ENCODE measurements around the gene ZBTB20. TPM values are rescaled to one million over a fixed set of nuclear protein-coding genes. Genes with fewer than 3 reads are reported as not detected.

ZBTB20 gene
- total RNA-seq, 1 donor from 2014 or later = 27.5 TPM

GRCh38 chr3:114967168-114967567 lies 179.9 kb downstream of the ZBTB20 start:
- Mint-ChIP-seq H3K9me3 (ENCODE audit: unreplicated experiment) (no peaks in the 10 kb centered on the region), H3K4me1 (ENCODE audit: low read depth, unreplicated experiment) (no peaks in the 10 kb centered on the region), H3K36me3 (ENCODE audit: unreplicated experiment) (no peaks in the 10 kb centered on the region), H3K4me3 (ENCODE audit: unreplicated experiment) (no peak overlapping the region), H3K27me3 (ENCODE audit: unreplicated experiment) (no peaks in the 10 kb centered on the region), H3K27ac (ENCODE audit: unreplicated experiment) (no peak overlapping the region)
- DNase-seq = no peak
- TF ChIP-seq CTCF (IDR thresholded peaks at IDR 0.05; ENCODE audit: partially characterized antibody, unreplicated experiment) = no peak

GRCh38 chr3:114962189-114962588 lies 184.9 kb downstream of the ZBTB20 start:
- no peak overlapping the region for H3K4me3 Mint-ChIP-seq (ENCODE audit: unreplicated experiment)
- H3K27me3 Mint-ChIP-seq (ENCODE audit: unreplicated experiment) = no peaks in the 10 kb centered on the region
- no peak overlapping the region for H3K27ac Mint-ChIP-seq (ENCODE audit: unreplicated experiment)
- no peak for TF ChIP-seq CTCF (IDR thresholded peaks at IDR 0.05; ENCODE audit: partially characterized antibody, unreplicated experiment)
- no peaks in the 10 kb centered on the region for H3K4me1 Mint-ChIP-seq (ENCODE audit: low read depth, unreplicated experiment)
- H3K36me3 Mint-ChIP-seq (ENCODE audit: unreplicated experiment) = no peaks in the 10 kb centered on the region
- no peak for DNase-seq
- no peaks in the 10 kb centered on the region for H3K9me3 Mint-ChIP-seq (ENCODE audit: unreplicated experiment)

GRCh38 chr3:114958930-114959329 lies 188.2 kb downstream of the ZBTB20 start:
- H3K27me3 Mint-ChIP-seq (ENCODE audit: unreplicated experiment) = no peaks in the 10 kb centered on the region
- no peak for TF ChIP-seq CTCF (IDR thresholded peaks at IDR 0.05; ENCODE audit: partially characterized antibody, unreplicated experiment)
- no peak overlapping the region for H3K4me3 Mint-ChIP-seq (ENCODE audit: unreplicated experiment)
- no peaks in the 10 kb centered on the region for H3K36me3 Mint-ChIP-seq (ENCODE audit: unreplicated experiment)
- no peaks in the 10 kb centered on the region for H3K9me3 Mint-ChIP-seq (ENCODE audit: unreplicated experiment)
- no peak for DNase-seq
- no peaks in the 10 kb centered on the region for H3K4me1 Mint-ChIP-seq (ENCODE audit: low read depth, unreplicated experiment)
- H3K27ac Mint-ChIP-seq (ENCODE audit: unreplicated experiment) = no peak overlapping the region

- H3K4me3 Mint-ChIP-seq (ENCODE audit: unreplicated experiment) = no peak overlapping the region
- TF ChIP-seq CTCF (IDR thresholded peaks at IDR 0.05; ENCODE audit: partially characterized antibody, unreplicated experiment) = no peak
- DNase-seq = no peak
- no peaks in the 10 kb centered on the region for H3K27me3 Mint-ChIP-seq (ENCODE audit: unreplicated experiment)
- no peaks in the 10 kb centered on the region for H3K9me3 Mint-ChIP-seq (ENCODE audit: unreplicated experiment)
- no peak overlapping the region for H3K27ac Mint-ChIP-seq (ENCODE audit: unreplicated experiment)
- H3K36me3 Mint-ChIP-seq (ENCODE audit: unreplicated experiment) = peaks cover 6% of the 10 kb centered on the region
- H3K4me1 Mint-ChIP-seq (ENCODE audit: low read depth, unreplicated experiment) = no peaks in the 10 kb centered on the region
Measured at GRCh38 chr3:114953800-114954199, 193.3 kb downstream of the ZBTB20 start.

GRCh38 chr3:114953215-114953799 lies 193.8 kb downstream of the ZBTB20 start:
- Mint-ChIP-seq H3K36me3 (ENCODE audit: unreplicated experiment) (peaks cover 6% of the 10 kb centered on the region), H3K9me3 (ENCODE audit: unreplicated experiment) (no peaks in the 10 kb centered on the region), H3K4me3 (ENCODE audit: unreplicated experiment) (no peak overlapping the region), H3K27ac (ENCODE audit: unreplicated experiment) (no peak overlapping the region), H3K4me1 (ENCODE audit: low read depth, unreplicated experiment) (no peaks in the 10 kb centered on the region), H3K27me3 (ENCODE audit: unreplicated experiment) (no peaks in the 10 kb centered on the region)
- TF ChIP-seq CTCF (IDR thresholded peaks at IDR 0.05; ENCODE audit: partially characterized antibody, unreplicated experiment) = no peak
- no peak for DNase-seq
